ENCODE data around the gene PPFIBP2. TPM values are rescaled to one million over a fixed set of nuclear protein-coding genes. Genes with fewer than 3 reads are reported as not detected.
A peak's percentile ranks its signal among the peaks of the same experiment; 100 is the strongest.

The PPFIBP2 gene
- total RNA-seq, 3 donors from 2014 or later, result 32.3 to 56.1 (median 43.3) TPM

DNA sequence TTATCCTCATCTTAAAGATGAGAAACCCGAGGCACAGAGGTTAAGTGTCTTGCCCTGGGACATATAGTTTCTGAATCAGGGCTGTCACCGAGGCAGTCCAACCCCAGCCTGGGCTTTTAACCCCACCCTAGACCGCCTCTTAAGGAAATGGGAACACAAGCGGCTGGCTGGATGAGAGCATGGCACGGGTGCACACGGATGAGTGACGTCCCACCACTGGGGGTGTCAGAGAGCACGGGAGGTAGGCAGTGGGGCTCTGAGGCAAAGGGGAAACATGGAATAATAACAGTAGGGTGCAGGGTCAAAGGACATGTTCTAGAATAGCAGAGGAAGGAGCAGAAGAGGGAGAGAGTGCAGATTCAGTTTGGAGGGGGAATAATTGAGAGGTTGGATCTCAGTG is 22.3 kb downstream of the PPFIBP2 start:
- Histone ChIP-seq H3K9me3 (no peaks in the 10 kb centered on the region), H3K36me3 (no peaks in the 10 kb centered on the region), H3K27me3 (no peaks in the 10 kb centered on the region), H3K27ac (no peak overlapping the region), H3K4me3 (no peak overlapping the region), H3K4me1 (no peaks in the 10 kb centered on the region)
- DNase-seq (ENCODE audit: low spot score in 2 of 2), result no peak
- TF ChIP-seq, protein P1, sequence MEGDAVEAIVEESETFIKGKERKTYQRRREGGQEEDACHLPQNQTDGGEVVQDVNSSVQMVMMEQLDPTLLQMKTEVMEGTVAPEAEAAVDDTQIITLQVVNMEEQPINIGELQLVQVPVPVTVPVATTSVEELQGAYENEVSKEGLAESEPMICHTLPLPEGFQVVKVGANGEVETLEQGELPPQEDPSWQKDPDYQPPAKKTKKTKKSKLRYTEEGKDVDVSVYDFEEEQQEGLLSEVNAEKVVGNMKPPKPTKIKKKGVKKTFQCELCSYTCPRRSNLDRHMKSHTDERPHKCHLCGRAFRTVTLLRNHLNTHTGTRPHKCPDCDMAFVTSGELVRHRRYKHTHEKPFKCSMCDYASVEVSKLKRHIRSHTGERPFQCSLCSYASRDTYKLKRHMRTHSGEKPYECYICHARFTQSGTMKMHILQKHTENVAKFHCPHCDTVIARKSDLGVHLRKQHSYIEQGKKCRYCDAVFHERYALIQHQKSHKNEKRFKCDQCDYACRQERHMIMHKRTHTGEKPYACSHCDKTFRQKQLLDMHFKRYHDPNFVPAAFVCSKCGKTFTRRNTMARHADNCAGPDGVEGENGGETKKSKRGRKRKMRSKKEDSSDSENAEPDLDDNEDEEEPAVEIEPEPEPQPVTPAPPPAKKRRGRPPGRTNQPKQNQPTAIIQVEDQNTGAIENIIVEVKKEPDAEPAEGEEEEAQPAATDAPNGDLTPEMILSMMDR (IDR thresholded peaks at IDR 0.05), result no peak
- no peak for TF ChIP-seq POLR2AphosphoS5 (IDR thresholded peaks at IDR 0.05)
- no peak for TF ChIP-seq POLR2A (IDR thresholded peaks at IDR 0.05)
- intact Hi-C loops (cut with DNase I; ENCODE audit: low total_unique reads), result no loop called here

DNA sequence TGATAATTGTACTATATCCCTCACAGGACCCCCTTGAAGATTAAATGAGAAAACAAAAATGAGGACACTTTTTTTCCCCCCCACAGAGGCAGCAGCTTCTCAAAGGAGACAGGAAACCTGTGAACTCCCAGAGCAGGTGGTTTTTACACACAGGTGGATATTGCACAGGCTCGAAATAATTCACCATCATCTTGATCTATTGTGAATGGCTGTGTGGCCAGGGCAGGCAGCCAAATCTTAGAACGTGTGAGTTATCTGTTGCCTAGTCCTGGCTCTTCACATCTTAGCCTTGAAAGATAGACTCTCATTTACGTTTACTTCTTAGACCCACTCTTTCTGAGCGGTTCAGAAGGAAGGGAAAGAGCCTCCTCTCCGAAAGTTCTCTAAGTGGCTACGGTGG is 23.5 kb downstream of the PPFIBP2 start:
- intact Hi-C loops (cut with DNase I; ENCODE audit: low total_unique reads), result no loop called here
- Histone ChIP-seq H3K27me3 (no peaks in the 10 kb centered on the region), H3K36me3 (no peaks in the 10 kb centered on the region), H3K9me3 (no peaks in the 10 kb centered on the region), H3K4me1 (no peaks in the 10 kb centered on the region), H3K4me3 (no peak overlapping the region), H3K27ac (peak overlapping the region in 1 of 2 donors; percentile 34)
- no peak for DNase-seq (ENCODE audit: low spot score in 2 of 2)
- no peak for TF ChIP-seq POLR2A (IDR thresholded peaks at IDR 0.05)
- TF ChIP-seq, protein P1 (IDR thresholded peaks at IDR 0.05), result no peak
- no peak for TF ChIP-seq POLR2AphosphoS5 (IDR thresholded peaks at IDR 0.05)

DNA sequence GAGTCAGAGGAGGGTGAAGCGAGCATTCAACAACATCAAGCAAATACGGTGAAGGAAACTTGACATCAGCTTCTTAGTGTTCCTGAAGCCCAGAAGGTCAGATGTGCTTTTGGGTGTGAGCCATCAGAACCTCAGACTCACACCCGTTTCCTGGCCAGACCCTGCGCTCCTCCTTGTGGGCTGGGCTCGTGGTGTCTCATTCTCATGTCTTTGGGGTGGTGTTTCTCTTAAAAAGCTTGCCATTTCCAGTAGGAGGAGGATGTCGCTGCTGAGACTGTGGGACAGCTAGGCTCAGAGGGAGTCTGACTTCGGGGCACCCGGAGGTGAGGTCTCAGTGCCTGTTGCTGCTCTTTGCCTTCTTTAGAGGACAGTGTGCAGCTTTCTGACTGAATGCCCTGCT is 24.2 kb downstream of the PPFIBP2 start:
- no peaks in the 10 kb centered on the region for H3K4me1 ChIP-seq

DNA sequence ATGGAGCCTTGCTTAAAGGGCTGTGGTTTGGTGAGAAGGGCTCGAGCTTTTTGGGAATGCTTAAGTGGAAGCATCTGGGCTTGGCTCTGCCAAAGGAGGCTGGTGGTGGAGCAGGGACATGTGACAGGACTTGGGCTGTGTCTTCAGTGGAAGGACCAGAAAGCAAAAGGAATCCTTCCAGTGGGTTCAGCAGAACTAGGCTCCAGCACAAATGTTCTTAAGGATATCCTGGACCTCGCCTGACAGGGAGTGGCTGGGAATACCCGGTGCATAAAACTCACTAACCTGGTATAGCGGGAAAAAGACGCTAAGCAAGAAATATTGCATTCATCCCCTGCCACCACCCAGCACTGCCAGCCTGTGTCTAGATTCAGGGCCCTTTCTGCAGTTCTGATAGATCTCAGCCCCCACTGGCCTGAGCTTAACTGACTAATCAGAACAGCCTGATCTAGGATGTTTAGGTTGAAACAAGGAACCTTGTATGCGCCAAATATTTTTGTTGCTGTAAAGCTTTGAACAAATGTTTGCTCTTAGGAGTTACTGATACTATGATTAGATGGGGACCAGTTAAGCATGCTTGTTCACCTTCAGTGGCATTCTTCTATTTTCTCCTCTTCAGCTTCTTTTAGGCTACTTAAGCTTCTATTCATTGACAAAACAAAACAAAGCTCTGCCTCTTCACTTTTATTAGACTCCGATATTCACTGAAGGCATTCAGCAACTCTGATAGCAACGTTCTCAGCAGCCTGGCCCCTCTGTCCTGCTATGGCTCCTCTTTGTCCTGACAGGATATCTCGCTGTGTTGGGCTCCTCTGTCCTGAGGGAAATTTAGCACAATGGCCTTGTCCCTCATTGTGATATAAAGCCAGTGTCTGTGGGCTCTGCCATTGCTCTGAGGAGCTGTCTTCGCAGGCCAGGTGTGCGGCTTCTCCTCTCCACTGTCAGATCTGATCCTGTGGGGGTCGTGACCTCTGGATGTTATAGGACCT is 25.0 kb downstream of the PPFIBP2 start:
- intact Hi-C loops (cut with DNase I; ENCODE audit: low total_unique reads), result no loop called here
- no peak for DNase-seq (ENCODE audit: low spot score in 2 of 2)
- peak overlapping the region; percentile 15 to 34 for H3K27ac ChIP-seq
- H3K36me3 ChIP-seq, result no peaks in the 10 kb centered on the region
- no peaks in the 10 kb centered on the region for H3K9me3 ChIP-seq
- TF ChIP-seq, protein P1 (IDR thresholded peaks at IDR 0.05), result no peak
- TF ChIP-seq POLR2A (IDR thresholded peaks at IDR 0.05), result no peak
- no peak for TF ChIP-seq POLR2AphosphoS5 (IDR thresholded peaks at IDR 0.05)
- H3K4me3 ChIP-seq, result peak overlapping the region in 1 of 3 donors; percentile 1
- H3K4me1 ChIP-seq, result no peaks in the 10 kb centered on the region
- H3K27me3 ChIP-seq, result no peaks in the 10 kb centered on the region

More for the DNA sequence above, 24.2 kb downstream of the PPFIBP2 start:
- Histone ChIP-seq H3K27me3 (no peaks in the 10 kb centered on the region), H3K36me3 (no peaks in the 10 kb centered on the region), H3K4me3 (peak overlapping the region in 1 of 3 donors; percentile 1), H3K27ac (peak overlapping the region in 1 of 2 donors; percentile 34), H3K9me3 (no peaks in the 10 kb centered on the region)
- DNase-seq (ENCODE audit: low spot score in 2 of 2), result no peak
- TF ChIP-seq, protein P1 (IDR thresholded peaks at IDR 0.05), result no peak
- TF ChIP-seq POLR2AphosphoS5 (IDR thresholded peaks at IDR 0.05) (no peak), POLR2A (IDR thresholded peaks at IDR 0.05) (no peak)
- intact Hi-C loops (cut with DNase I; ENCODE audit: low total_unique reads), result no loop called here

All from breast epithelium (tissue), 4 donors.